Neural cell (in vitro differentiated cells): ENCODE data around the gene DSCAM. TPM values are rescaled to one million over a fixed set of nuclear protein-coding genes. Genes with fewer than 3 reads are reported as not detected.

Source experiments
- H2AFZ ChIP-seq: fragments of 200-600, 300-800 bp; sonication (generic), shearing (Covaris generic); 2 replicates; pipeline ENCODE4 v1.6.0; 2014; ENCODE audit warnings: low read depth, mild to moderate bottlenecking, antibody characterized with exemption, low read length, moderate library complexity
- H3F3A ChIP-seq: fragments of 200-600 bp; shearing (Covaris generic); 2 replicates; pipeline ENCODE4 v1.6.1; 2016; ENCODE audit warnings: mild to moderate bottlenecking, moderate library complexity, mixed read lengths, antibody characterized with exemption, low read length; ENCODE audit not compliant: insufficient read depth, poor library complexity, severe bottlenecking
- H3K27ac ChIP-seq: fragments of 200-600, 300-800 bp; sonication (generic), shearing (Covaris generic); 2 replicates; pipeline ENCODE4 v1.5.1; 2014; ENCODE audit warnings: mild to moderate bottlenecking, low read length, moderate library complexity
- H3K27me3 ChIP-seq: fragments of 300-800, 200-600 bp; sonication (generic), shearing (Covaris generic); 2 replicates; pipeline ENCODE4 v1.6.0; 2014; ENCODE audit warnings: mild to moderate bottlenecking, low read depth, low read length, moderate library complexity; ENCODE audit not compliant: insufficient read depth
- H3K36me3 ChIP-seq: fragments of 300-800, 200-600 bp; sonication (generic), shearing (Covaris generic); 2 replicates; pipeline ENCODE4 v1.5.1; 2014; ENCODE audit warnings: mild to moderate bottlenecking, antibody characterized with exemption, low read length, moderate library complexity; ENCODE audit not compliant: insufficient read depth
- H3K4me2 ChIP-seq: fragments of 300-800, 200-600 bp; sonication (generic), shearing (Covaris generic); 2 replicates; pipeline ENCODE4 v1.6.0; 2014; ENCODE audit warnings: mild to moderate bottlenecking, low read length
- H3K4me3 ChIP-seq: fragments of 300-800, 200-600 bp; sonication (generic), shearing (Covaris generic); 2 replicates; pipeline ENCODE4 v1.5.1; 2014; ENCODE audit warnings: mild to moderate bottlenecking, low read length, moderate library complexity
- H3K79me2 ChIP-seq: fragments of 200-600 bp; shearing (Covaris generic); replicated peaks from 2 replicates; pipeline ENCODE4 v1.6.0; 2014; ENCODE audit warnings: mild to moderate bottlenecking, low read length, moderate library complexity; ENCODE audit not compliant: insufficient read depth
- H3K9ac ChIP-seq: fragments of 300-800, 200-600 bp; sonication (generic), shearing (Covaris generic); 2 replicates; pipeline ENCODE4 v1.6.1; 2016; ENCODE audit warnings: mild to moderate bottlenecking, low read length, mixed read lengths
- H3K9me2 ChIP-seq: fragments of 200-600 bp; shearing (Covaris generic); 2 replicates; pipeline ENCODE4 v1.6.1; 2016; ENCODE audit warnings: mild to moderate bottlenecking, low read length, mixed read lengths; ENCODE audit not compliant: insufficient read depth
- H3K9me3 ChIP-seq: fragments of 200-600, 300-800 bp; sonication (generic), shearing (Covaris generic); 2 replicates; pipeline ENCODE4 v1.6.1; 2016; ENCODE audit warnings: mild to moderate bottlenecking, mixed run types, low read length, moderate library complexity, mixed read lengths
- H4K20me1 ChIP-seq: fragments of 200-600 bp; shearing (Covaris generic); 2 replicates; pipeline ENCODE4 v1.6.1; 2016; ENCODE audit warnings: mild to moderate bottlenecking, mixed run types; ENCODE audit not compliant: insufficient read depth
- EP300 ChIP-seq: fragments of 450-650 bp; conservative IDR thresholded peaks from 2 replicates; pipeline ENCODE4 v1.6.1; 2014; ENCODE audit warnings: antibody characterized with exemption, mild to moderate bottlenecking, moderate library complexity; ENCODE audit not compliant: poor library complexity, severe bottlenecking
- EZH2 ChIP-seq: fragments of 200-600, 300-800 bp; shearing (Covaris generic), sonication (generic); IDR thresholded peaks from 2 replicates; pipeline ENCODE4 v1.6.1; 2014; ENCODE audit warnings: antibody characterized with exemption, low read length, borderline replicate concordance, mild to moderate bottlenecking; ENCODE audit not compliant: insufficient read depth, poor library complexity, severe bottlenecking
- MXI1 ChIP-seq: fragments of 450-650 bp; conservative IDR thresholded peaks from 2 replicates; pipeline ENCODE4 v1.6.1; 2014; ENCODE audit warnings: antibody characterized with exemption, mild to moderate bottlenecking; ENCODE audit not compliant: poor library complexity, severe bottlenecking
- POLR2AphosphoS5 ChIP-seq: IDR thresholded peaks from 2 replicates; pipeline ENCODE4 v1.6.1; 2012
- RAD21 ChIP-seq: fragments of 450-650 bp; conservative IDR thresholded peaks from 2 replicates; pipeline ENCODE4 v1.6.1; 2014; ENCODE audit warnings: antibody characterized with exemption, mild to moderate bottlenecking, moderate library complexity
- SMC3 ChIP-seq: fragments of 450-650 bp; conservative IDR thresholded peaks from 2 replicates; pipeline ENCODE4 v1.6.1; 2014; ENCODE audit warnings: antibody characterized with exemption, mild to moderate bottlenecking, moderate library complexity; ENCODE audit not compliant: poor library complexity
- TAF1 ChIP-seq: IDR thresholded peaks from 2 replicates; pipeline ENCODE4 v1.6.1; 2012; ENCODE audit warnings: low read depth
- polyA plus RNA-seq: library from polyadenylated mRNA; depleted of rRNA; stranded (reverse); fragments of >200 nt; gene quantifications from 2 replicates; pipeline ENCODE4 v1.2.3, GENCODE V29; 2014
- TF ChIP-seq, protein P1 (sequence below): fragments of 450-650 bp; IDR thresholded peaks from 2 replicates; pipeline ENCODE4 v1.5.1; 2014; ENCODE audit warnings: antibody characterized with exemption, mild to moderate bottlenecking, moderate library complexity; ENCODE audit not compliant: poor library complexity, severe bottlenecking
- TF ChIP-seq, protein P2 (sequence below): IDR thresholded peaks from 2 replicates; pipeline ENCODE4 v1.6.1; 2012; ENCODE audit warnings: borderline replicate concordance

DSCAM gene
- polyA plus RNA-seq, 1 donor from 2014 or later = 5.3 TPM

DNA sequence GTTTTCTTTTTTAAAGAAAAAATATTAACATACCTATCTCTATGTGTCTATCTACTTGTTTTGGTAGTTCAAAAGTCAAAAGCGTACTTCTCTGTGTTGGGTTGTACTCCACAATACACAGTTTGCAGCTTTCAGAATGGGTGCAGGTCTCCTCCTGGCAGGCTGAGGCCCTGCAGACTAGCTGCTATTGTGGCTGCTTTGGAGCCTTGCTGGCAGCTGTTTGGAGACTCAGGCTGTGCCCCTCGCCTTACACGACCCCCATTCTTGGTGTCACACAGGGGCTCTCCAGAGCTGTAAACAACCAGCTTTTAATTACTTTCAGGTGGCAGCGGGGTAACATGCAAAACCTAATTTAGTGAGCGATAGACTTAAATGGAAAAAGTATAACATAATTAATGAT lies 160.4 kb downstream of the DSCAM start:
- Histone ChIP-seq H3K27me3 (no peaks in the 10 kb centered on the region), H3K27ac (no peak overlapping the region), H3K4me3 (no peak overlapping the region), H3K9ac (no peak overlapping the region), H3F3A (no peaks in the 10 kb centered on the region), H3K9me3 (no peaks in the 10 kb centered on the region), H3K36me3 (peaks cover under 1% of the 10 kb centered on the region), H3K79me2 (no peaks in the 10 kb centered on the region), H3K4me2 (no peak overlapping the region), H4K20me1 (no peaks in the 10 kb centered on the region), H2AFZ (no peak overlapping the region), H3K9me2 (no peaks in the 10 kb centered on the region)
- TF ChIP-seq MXI1 = no peak
- TF ChIP-seq, protein P1, sequence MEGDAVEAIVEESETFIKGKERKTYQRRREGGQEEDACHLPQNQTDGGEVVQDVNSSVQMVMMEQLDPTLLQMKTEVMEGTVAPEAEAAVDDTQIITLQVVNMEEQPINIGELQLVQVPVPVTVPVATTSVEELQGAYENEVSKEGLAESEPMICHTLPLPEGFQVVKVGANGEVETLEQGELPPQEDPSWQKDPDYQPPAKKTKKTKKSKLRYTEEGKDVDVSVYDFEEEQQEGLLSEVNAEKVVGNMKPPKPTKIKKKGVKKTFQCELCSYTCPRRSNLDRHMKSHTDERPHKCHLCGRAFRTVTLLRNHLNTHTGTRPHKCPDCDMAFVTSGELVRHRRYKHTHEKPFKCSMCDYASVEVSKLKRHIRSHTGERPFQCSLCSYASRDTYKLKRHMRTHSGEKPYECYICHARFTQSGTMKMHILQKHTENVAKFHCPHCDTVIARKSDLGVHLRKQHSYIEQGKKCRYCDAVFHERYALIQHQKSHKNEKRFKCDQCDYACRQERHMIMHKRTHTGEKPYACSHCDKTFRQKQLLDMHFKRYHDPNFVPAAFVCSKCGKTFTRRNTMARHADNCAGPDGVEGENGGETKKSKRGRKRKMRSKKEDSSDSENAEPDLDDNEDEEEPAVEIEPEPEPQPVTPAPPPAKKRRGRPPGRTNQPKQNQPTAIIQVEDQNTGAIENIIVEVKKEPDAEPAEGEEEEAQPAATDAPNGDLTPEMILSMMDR = no peak
- TF ChIP-seq EZH2 = no peak
- TF ChIP-seq, protein P2, sequence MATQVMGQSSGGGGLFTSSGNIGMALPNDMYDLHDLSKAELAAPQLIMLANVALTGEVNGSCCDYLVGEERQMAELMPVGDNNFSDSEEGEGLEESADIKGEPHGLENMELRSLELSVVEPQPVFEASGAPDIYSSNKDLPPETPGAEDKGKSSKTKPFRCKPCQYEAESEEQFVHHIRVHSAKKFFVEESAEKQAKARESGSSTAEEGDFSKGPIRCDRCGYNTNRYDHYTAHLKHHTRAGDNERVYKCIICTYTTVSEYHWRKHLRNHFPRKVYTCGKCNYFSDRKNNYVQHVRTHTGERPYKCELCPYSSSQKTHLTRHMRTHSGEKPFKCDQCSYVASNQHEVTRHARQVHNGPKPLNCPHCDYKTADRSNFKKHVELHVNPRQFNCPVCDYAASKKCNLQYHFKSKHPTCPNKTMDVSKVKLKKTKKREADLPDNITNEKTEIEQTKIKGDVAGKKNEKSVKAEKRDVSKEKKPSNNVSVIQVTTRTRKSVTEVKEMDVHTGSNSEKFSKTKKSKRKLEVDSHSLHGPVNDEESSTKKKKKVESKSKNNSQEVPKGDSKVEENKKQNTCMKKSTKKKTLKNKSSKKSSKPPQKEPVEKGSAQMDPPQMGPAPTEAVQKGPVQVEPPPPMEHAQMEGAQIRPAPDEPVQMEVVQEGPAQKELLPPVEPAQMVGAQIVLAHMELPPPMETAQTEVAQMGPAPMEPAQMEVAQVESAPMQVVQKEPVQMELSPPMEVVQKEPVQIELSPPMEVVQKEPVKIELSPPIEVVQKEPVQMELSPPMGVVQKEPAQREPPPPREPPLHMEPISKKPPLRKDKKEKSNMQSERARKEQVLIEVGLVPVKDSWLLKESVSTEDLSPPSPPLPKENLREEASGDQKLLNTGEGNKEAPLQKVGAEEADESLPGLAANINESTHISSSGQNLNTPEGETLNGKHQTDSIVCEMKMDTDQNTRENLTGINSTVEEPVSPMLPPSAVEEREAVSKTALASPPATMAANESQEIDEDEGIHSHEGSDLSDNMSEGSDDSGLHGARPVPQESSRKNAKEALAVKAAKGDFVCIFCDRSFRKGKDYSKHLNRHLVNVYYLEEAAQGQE = no peak
- no peak for TF ChIP-seq EP300
- no peak for TF ChIP-seq SMC3
- TF ChIP-seq TAF1 = no peak
- TF ChIP-seq RAD21 = no peak
- no peak for TF ChIP-seq POLR2AphosphoS5

DNA sequence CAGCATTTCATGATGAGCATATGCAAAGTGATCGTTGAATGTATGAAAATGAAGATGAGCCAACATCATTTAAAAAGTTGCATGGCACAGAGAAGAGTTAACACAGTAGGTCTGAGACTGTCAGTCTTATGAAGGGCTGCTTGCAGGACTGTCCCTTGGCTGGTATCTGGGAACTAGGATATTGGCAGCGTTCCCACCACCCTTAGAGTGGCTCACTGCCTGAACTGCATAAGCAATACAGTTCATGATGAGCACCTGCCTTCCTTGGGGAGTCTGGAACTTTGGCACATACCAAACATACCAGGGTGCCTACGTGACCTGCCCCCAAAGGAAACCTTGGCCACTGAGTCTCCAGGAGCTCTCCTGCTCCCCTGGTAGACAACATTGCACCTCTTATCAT lies 161.8 kb downstream of the DSCAM start:
- TF ChIP-seq POLR2AphosphoS5 (no peak), EZH2 (no peak), MXI1 (no peak), RAD21 (no peak), SMC3 (no peak), EP300 (no peak), TAF1 (no peak)
- TF ChIP-seq, protein P2 = no peak
- TF ChIP-seq, protein P1 = no peak
- no peaks in the 10 kb centered on the region for H4K20me1 ChIP-seq
- no peaks in the 10 kb centered on the region for H3K36me3 ChIP-seq
- H2AFZ ChIP-seq = no peak overlapping the region
- H3K27ac ChIP-seq = no peak overlapping the region
- no peaks in the 10 kb centered on the region for H3K27me3 ChIP-seq
- no peak overlapping the region for H3K4me2 ChIP-seq
- no peak overlapping the region for H3K9ac ChIP-seq
- no peaks in the 10 kb centered on the region for H3F3A ChIP-seq
- H3K9me2 ChIP-seq = no peaks in the 10 kb centered on the region
- H3K79me2 ChIP-seq = no peaks in the 10 kb centered on the region
- no peak overlapping the region for H3K4me3 ChIP-seq
- H3K9me3 ChIP-seq = no peaks in the 10 kb centered on the region
